Natural killer cell (primary cell): Measurements from ENCODE around the gene RAB19. TPM values are rescaled to one million over a fixed set of nuclear protein-coding genes. Genes with fewer than 3 reads are reported as not detected.

ENCODE experiments used
- ATAC-seq, 3 donors: fragments of 150-1000 bp in 2 of 3; fragments of 200-7000 bp in 1 of 3; cut with Tn5 transposase; 1 replicate in 1 of 3; 2 replicates in 2 of 3; pipeline ENCODE4 v1.10.0; 2021; ENCODE audit warnings: mild to moderate bottlenecking in 2 of 3, moderate library complexity in 2 of 3
- DNase-seq, 2 donors: peaks; one replicate each; pipeline versions ENCODE4 v3.0.0 to v3.0.0-alpha.2; 2013 to 2021; ENCODE audit warnings: mixed read lengths in 1 of 2
- H3K27ac ChIP-seq: one replicate; pipeline ENCODE4 v1.5.1; 2013; ENCODE audit warnings: mild to moderate bottlenecking, low read length
- H3K27me3 ChIP-seq: one replicate; pipeline ENCODE4 v1.6.1; 2013; ENCODE audit warnings: low read length; ENCODE audit not compliant: control insufficient read depth, insufficient read depth
- H3K36me3 ChIP-seq: one replicate; pipeline ENCODE4 v1.6.1; 2013; ENCODE audit warnings: low read length; ENCODE audit not compliant: control insufficient read depth, insufficient read depth
- H3K4me1 ChIP-seq: one replicate; pipeline ENCODE4 v1.6.1; 2013; ENCODE audit warnings: low read length; ENCODE audit not compliant: control insufficient read depth, insufficient read depth
- H3K4me3 ChIP-seq: one replicate; pipeline ENCODE4 v1.5.1; 2013; ENCODE audit warnings: low read length
- H3K9me3 ChIP-seq: one replicate; pipeline ENCODE4 v1.6.1; 2013; ENCODE audit warnings: low read length; ENCODE audit not compliant: control insufficient read depth, insufficient read depth
- H3K27ac Mint-ChIP-seq, 2 donors: one replicate each; pipeline ENCODE4 v1.8.0; 2022; ENCODE audit warnings: mild to moderate bottlenecking in 2 of 2, mixed read lengths in 2 of 2, moderate library complexity in 1 of 2
- H3K27me3 Mint-ChIP-seq, 2 donors: one replicate each; pipeline ENCODE4 v1.8.0; 2022; ENCODE audit warnings: low read depth in 2 of 2, mixed read lengths in 2 of 2
- H3K36me3 Mint-ChIP-seq: one replicate; pipeline ENCODE4 v1.8.0; 2022; ENCODE audit warnings: mixed read lengths
- H3K4me1 Mint-ChIP-seq, 2 donors: one replicate each; pipeline ENCODE4 v1.8.0; 2022; ENCODE audit warnings: mixed read lengths in 2 of 2
- H3K4me3 Mint-ChIP-seq: one replicate; pipeline ENCODE4 v1.8.0; 2022; ENCODE audit warnings: mild to moderate bottlenecking, moderate library complexity, mixed read lengths
- H3K9me3 Mint-ChIP-seq, 2 donors: one replicate each; pipeline ENCODE4 v1.8.0; 2022; ENCODE audit warnings: mixed read lengths in 2 of 2
- WGBS: methylation state at CpG from one replicate; pipeline ENCODE4 v1.1.7; 2013; ENCODE audit warnings: missing lambda C conversion rate; ENCODE audit not compliant: insufficient coverage; 5-methylcytosine and 5-hydroxymethylcytosine counted together
- intact Hi-C: fragments of 100-400 bp; cut with micrococcal nuclease; formaldehyde crosslinking; loops from one replicate; pipeline ENCODE4 v1.14.2; 2022
- total RNA-seq, 4 donors: library from RNA; stranded (reverse); fragments of 120-200 nt in 1 of 4; gene quantifications; one replicate each; pipeline versions ENCODE4 v1.2.3 to v1.2.4, GENCODE V29; 2013 to 2022
- TF ChIP-seq, protein P1 (sequence below): fragments of 200-600 bp; IDR thresholded peaks from one replicate; pipeline ENCODE4 v1.8.0; 2022; ENCODE audit warnings: antibody characterized with exemption

The RAB19 gene
- total RNA-seq, 3 donors from 2014 or later (not counting 1 experiment from before 2014, with no cell fraction given): 1.9 to 3.3 (median 2.8) TPM

DNA sequence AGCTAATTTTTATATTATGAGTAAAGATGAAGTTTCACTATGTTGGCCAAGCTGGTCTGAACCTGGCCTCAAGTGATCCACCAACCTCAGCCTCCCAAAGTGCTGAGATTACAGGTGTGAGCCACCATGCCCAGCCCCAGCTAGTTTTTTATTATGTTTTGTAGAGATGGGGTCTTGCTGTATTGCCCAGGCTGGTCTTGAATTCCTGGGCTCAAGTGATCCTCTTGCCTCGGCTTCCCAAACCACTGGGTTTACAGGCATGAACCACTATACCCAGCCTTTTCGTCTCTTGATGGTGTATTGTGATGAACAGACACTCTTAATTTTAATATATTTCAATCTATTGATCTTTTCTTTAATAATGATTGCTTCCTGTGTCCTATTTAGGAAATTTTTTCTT lies 17.7 kb downstream of the RAB19 start:
- no peaks in the 10 kb centered on the region for H3K4me1 ChIP-seq
- no peaks in the 10 kb centered on the region for H3K9me3 ChIP-seq
- no peak overlapping the region for H3K4me3 Mint-ChIP-seq
- no peaks in the 10 kb centered on the region for H3K9me3 Mint-ChIP-seq
- H3K36me3 ChIP-seq: no peaks in the 10 kb centered on the region
- DNase-seq (no peak), ATAC-seq (no peak)
- no peaks in the 10 kb centered on the region for H3K27me3 ChIP-seq
- no peaks in the 10 kb centered on the region for H3K36me3 Mint-ChIP-seq
- no CpG with 5 or more reads among the region's 2 CpGs for WGBS
- H3K4me3 ChIP-seq: no peak overlapping the region
- peaks cover 6 to 10% of the 10 kb centered on the region in 2 donors for H3K4me1 Mint-ChIP-seq
- intact Hi-C loops: no loop called here
- no peak overlapping the region for H3K27ac Mint-ChIP-seq
- H3K27ac ChIP-seq: no peak overlapping the region
- TF ChIP-seq, protein P1, sequence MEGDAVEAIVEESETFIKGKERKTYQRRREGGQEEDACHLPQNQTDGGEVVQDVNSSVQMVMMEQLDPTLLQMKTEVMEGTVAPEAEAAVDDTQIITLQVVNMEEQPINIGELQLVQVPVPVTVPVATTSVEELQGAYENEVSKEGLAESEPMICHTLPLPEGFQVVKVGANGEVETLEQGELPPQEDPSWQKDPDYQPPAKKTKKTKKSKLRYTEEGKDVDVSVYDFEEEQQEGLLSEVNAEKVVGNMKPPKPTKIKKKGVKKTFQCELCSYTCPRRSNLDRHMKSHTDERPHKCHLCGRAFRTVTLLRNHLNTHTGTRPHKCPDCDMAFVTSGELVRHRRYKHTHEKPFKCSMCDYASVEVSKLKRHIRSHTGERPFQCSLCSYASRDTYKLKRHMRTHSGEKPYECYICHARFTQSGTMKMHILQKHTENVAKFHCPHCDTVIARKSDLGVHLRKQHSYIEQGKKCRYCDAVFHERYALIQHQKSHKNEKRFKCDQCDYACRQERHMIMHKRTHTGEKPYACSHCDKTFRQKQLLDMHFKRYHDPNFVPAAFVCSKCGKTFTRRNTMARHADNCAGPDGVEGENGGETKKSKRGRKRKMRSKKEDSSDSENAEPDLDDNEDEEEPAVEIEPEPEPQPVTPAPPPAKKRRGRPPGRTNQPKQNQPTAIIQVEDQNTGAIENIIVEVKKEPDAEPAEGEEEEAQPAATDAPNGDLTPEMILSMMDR: no peak
- no peaks in the 10 kb centered on the region for H3K27me3 Mint-ChIP-seq

DNA sequence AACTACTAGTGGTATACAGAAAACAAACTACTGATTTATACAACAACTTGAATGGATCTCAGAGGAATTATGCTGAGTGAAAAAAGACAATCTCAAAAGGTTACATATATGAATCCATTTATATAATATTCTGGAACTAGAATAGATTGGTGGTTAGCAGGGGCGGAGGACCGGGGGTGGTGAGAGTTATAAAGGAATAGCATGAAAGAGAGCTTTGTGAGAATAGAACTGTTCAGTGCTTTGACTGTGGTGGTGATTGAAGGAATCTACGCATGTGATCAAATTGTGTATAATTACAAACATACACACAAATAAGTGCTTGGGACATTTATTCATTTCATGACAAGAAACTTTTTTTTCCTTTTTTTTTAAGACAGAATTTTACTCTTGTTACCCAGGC lies 19.6 kb downstream of the RAB19 start:
- intact Hi-C loops: no loop called here
- H3K36me3 ChIP-seq: no peaks in the 10 kb centered on the region
- Mint-ChIP-seq H3K27ac (no peak overlapping the region), H3K9me3 (no peaks in the 10 kb centered on the region), H3K4me1 (peaks cover 6 to 10% of the 10 kb centered on the region in 2 donors), H3K27me3 (no peaks in the 10 kb centered on the region), H3K36me3 (no peaks in the 10 kb centered on the region), H3K4me3 (no peak overlapping the region)
- TF ChIP-seq, protein P1: no peak
- 94% methylated on average over 2 of the region's 3 CpGs for WGBS
- no peak overlapping the region for H3K27ac ChIP-seq
- H3K4me3 ChIP-seq: no peak overlapping the region
- no peak for DNase-seq
- H3K9me3 ChIP-seq: no peaks in the 10 kb centered on the region
- no peak for ATAC-seq
- H3K4me1 ChIP-seq: no peaks in the 10 kb centered on the region
- H3K27me3 ChIP-seq: no peaks in the 10 kb centered on the region

DNA sequence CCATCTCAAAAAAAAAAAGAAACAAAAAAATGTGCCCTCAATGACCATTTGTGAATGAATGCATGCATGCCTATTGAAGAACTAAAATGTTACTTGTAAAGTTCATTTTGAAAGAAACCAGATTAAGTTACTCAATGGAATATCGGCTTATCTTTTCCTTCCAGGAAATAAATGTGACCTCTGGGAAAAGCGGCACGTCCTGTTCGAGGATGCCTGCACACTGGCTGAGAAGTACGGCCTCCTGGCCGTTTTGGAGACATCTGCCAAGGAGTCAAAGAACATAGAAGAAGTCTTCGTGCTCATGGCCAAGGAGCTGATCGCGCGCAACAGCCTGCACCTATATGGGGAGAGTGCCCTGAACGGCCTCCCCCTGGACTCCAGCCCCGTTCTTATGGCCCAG lies 21.9 kb downstream of the RAB19 start:
- no peak overlapping the region for H3K27ac Mint-ChIP-seq

DNA sequence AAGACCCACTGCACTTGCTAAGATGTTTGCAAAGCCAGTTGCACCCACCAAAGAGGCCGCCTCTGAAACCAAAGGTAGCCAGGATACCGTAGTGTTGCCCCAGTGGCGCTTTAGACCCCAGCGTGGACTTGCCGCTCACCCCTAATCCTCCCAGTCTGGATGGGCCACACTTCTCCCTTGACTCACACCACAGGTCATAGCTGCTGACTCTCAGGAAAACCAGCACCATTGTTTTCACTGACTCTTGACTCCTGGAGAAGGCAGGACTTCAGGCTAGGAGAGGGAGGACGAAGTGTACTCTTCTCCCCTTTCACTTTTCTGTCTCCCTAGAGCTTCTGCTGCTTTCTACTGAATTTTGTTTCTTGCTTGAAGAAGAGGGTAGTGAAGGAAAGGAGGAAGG lies 22.3 kb downstream of the RAB19 start:
- H3K4me3 ChIP-seq: no peak overlapping the region
- H3K27ac ChIP-seq: no peak overlapping the region
- H3K36me3 ChIP-seq: no peaks in the 10 kb centered on the region
- Mint-ChIP-seq H3K27me3 (no peaks in the 10 kb centered on the region), H3K36me3 (no peaks in the 10 kb centered on the region), H3K27ac (no peak overlapping the region), H3K4me1 (no peaks in the 10 kb centered on the region), H3K4me3 (no peak overlapping the region), H3K9me3 (no peaks in the 10 kb centered on the region)
- intact Hi-C loops: no loop called here
- DNase-seq: no peak
- no peaks in the 10 kb centered on the region for H3K9me3 ChIP-seq
- no peaks in the 10 kb centered on the region for H3K27me3 ChIP-seq
- over 99% methylated on average over 5 of the region's 6 CpGs for WGBS
- TF ChIP-seq, protein P1: no peak
- no peak for ATAC-seq
- no peaks in the 10 kb centered on the region for H3K4me1 ChIP-seq

More for the DNA sequence above, 21.9 kb downstream of the RAB19 start:
- no peaks in the 10 kb centered on the region for H3K36me3 Mint-ChIP-seq
- no peaks in the 10 kb centered on the region for H3K27me3 ChIP-seq
- WGBS: 91% methylated on average over 12 of the region's 12 CpGs
- H3K9me3 Mint-ChIP-seq: no peaks in the 10 kb centered on the region
- intact Hi-C loops: no loop called here
- ATAC-seq: no peak
- no peaks in the 10 kb centered on the region for H3K36me3 ChIP-seq
- H3K4me3 ChIP-seq: no peak overlapping the region
- H3K27ac ChIP-seq: no peak overlapping the region
- DNase-seq: no peak
- H3K4me3 Mint-ChIP-seq: no peak overlapping the region
- TF ChIP-seq, protein P1: no peak
- no peaks in the 10 kb centered on the region for H3K27me3 Mint-ChIP-seq
- no peaks in the 10 kb centered on the region for H3K4me1 Mint-ChIP-seq
- H3K4me1 ChIP-seq: no peaks in the 10 kb centered on the region
- no peaks in the 10 kb centered on the region for H3K9me3 ChIP-seq
